ENCODE data around the gene MARK1.
"Not testable (repeated sequence)": the region's sequence is repeated elsewhere in the genome, so short reads cannot be mapped to it uniquely, and the experiment has no call there.

The MARK1 gene

DNA sequence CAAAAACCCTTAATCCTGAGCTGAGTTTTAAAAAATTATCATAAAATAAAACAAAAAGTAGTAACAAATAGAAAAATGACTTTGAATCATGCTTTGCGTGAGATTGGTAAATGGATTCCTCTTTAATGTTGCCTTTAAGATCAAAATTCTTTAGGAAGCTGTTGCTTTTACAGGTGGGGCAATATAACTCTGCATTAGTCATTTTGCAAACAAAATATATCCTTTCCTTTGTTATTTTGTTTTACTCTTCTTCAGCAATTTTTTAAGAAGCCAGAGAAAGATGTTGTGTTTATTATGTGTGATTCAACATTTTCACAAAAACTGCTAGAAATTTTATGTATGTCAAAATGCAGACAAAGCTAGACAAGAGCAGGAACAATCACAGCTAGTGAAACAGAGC lies 50.0 kb downstream of the MARK1 start:
- no peaks in the 10 kb centered on the region for H3K36me3 ChIP-seq (ENCODE audit: control insufficient read depth, insufficient read depth, low read length)
- no peaks in the 10 kb centered on the region for H3K27me3 ChIP-seq (ENCODE audit: control insufficient read depth, insufficient read depth, low read length)
- H3K4me1 ChIP-seq (ENCODE audit: control insufficient read depth, insufficient read depth, low read length) = no peaks in the 10 kb centered on the region
- H3K4me3 ChIP-seq (ENCODE audit: low read length) = no peak overlapping the region
- no peaks in the 10 kb centered on the region for H3K9me3 ChIP-seq (ENCODE audit: control insufficient read depth, low read length)
- no peak overlapping the region for H3K9ac ChIP-seq (ENCODE audit: low read length)

DNA sequence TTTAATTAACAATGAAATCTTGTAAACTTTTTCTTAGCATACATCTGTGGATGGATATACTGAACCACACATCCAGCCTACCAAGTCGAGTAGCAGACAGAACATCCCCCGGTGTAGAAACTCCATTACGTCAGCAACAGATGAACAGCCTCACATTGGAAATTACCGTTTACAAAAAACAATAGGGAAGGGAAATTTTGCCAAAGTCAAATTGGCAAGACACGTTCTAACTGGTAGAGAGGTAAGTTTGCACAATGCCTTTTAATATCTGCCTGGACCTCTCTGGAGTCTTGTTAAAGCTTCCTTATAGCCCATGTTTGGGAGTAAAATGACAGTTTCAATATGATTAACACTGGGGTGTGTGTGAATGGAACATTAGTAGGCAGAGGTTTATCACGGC lies 51.4 kb downstream of the MARK1 start:
- Histone ChIP-seq H3K27me3 (ENCODE audit: control insufficient read depth, insufficient read depth, low read length) (no peaks in the 10 kb centered on the region), H3K9ac (ENCODE audit: low read length) (no peak overlapping the region), H3K4me1 (ENCODE audit: control insufficient read depth, insufficient read depth, low read length) (no peaks in the 10 kb centered on the region), H3K9me3 (ENCODE audit: control insufficient read depth, low read length) (no peaks in the 10 kb centered on the region), H3K36me3 (ENCODE audit: control insufficient read depth, insufficient read depth, low read length) (no peaks in the 10 kb centered on the region), H3K4me3 (ENCODE audit: low read length) (no peak overlapping the region)

DNA sequence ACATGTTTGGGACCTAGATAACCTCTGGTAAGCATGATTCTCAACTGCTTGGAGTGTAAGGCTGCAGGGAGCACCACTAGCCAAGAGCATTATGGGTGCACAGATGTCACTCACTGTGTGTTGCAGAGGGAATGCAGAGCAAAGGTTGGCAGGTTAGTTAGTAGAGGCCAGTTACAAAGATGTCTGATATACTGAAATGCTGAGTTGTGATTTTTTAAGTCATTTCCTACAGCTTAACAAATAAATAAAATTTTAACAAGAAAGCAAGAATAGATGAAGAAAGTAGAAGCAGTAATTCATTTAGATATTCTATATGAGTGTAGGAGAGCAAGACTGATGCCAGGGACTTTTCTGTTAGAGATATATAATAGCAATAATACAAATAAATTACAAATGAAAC lies 64.8 kb downstream of the MARK1 start:
- Histone ChIP-seq H3K9ac (ENCODE audit: low read length) (no peak overlapping the region), H3K27me3 (ENCODE audit: control insufficient read depth, insufficient read depth, low read length) (no peaks in the 10 kb centered on the region), H3K9me3 (ENCODE audit: control insufficient read depth, low read length) (no peaks in the 10 kb centered on the region), H3K4me1 (ENCODE audit: control insufficient read depth, insufficient read depth, low read length) (no peaks in the 10 kb centered on the region), H3K36me3 (ENCODE audit: control insufficient read depth, insufficient read depth, low read length) (no peaks in the 10 kb centered on the region), H3K4me3 (ENCODE audit: low read length) (no peak overlapping the region)

DNA sequence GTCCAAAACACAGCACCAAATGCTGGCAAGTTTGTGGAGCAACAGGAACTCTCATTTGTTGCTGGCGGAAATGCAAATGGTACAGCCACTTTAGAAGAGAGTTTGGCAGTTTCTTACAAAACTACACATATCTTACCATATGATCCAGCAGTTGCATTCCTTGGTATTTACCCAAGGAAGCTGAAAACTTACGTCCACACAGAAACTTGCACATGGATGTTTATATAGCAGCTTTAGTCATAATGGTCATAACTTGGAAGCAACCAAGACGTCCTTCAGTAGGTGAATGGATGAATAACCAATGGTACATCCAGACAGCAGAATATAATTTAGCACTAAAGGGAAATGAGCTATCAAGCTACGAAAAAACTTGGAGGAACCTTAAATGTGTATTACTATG lies 66.4 kb downstream of the MARK1 start:
- no peak overlapping the region for H3K4me3 ChIP-seq (ENCODE audit: low read length)
- H3K36me3 ChIP-seq (ENCODE audit: control insufficient read depth, insufficient read depth, low read length) = no peaks in the 10 kb centered on the region
- H3K27me3 ChIP-seq (ENCODE audit: control insufficient read depth, insufficient read depth, low read length) = no peaks in the 10 kb centered on the region
- no peaks in the 10 kb centered on the region for H3K4me1 ChIP-seq (ENCODE audit: control insufficient read depth, insufficient read depth, low read length)
- H3K9me3 ChIP-seq (ENCODE audit: control insufficient read depth, low read length) = no peaks in the 10 kb centered on the region
- no peak overlapping the region for H3K9ac ChIP-seq (ENCODE audit: low read length)

DNA sequence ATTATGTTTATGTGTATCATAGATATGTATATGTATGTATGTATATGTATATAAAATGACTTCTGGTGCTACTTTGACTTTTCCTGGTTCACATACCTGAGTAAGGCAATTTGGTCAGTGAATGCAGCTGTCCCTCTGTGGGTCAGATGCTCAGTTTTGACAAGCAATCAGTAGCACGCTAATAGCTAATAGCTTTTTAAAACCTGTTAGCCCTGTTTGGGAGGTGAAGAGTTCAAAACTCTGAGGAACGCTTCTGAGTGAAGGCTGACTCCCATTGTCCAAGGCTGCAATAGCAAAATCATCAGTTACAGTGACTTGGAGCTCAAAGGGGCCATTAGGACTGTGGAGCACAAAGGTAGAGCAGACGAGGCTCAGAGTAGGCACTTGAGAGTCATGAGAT lies 67.2 kb downstream of the MARK1 start:
- H3K4me3 ChIP-seq (ENCODE audit: low read length) = no peak overlapping the region
- H3K27me3 ChIP-seq (ENCODE audit: control insufficient read depth, insufficient read depth, low read length) = no peaks in the 10 kb centered on the region
- no peaks in the 10 kb centered on the region for H3K9me3 ChIP-seq (ENCODE audit: control insufficient read depth, low read length)
- H3K36me3 ChIP-seq (ENCODE audit: control insufficient read depth, insufficient read depth, low read length) = no peaks in the 10 kb centered on the region
- no peak overlapping the region for H3K9ac ChIP-seq (ENCODE audit: low read length)
- H3K4me1 ChIP-seq (ENCODE audit: control insufficient read depth, insufficient read depth, low read length) = no peaks in the 10 kb centered on the region

DNA sequence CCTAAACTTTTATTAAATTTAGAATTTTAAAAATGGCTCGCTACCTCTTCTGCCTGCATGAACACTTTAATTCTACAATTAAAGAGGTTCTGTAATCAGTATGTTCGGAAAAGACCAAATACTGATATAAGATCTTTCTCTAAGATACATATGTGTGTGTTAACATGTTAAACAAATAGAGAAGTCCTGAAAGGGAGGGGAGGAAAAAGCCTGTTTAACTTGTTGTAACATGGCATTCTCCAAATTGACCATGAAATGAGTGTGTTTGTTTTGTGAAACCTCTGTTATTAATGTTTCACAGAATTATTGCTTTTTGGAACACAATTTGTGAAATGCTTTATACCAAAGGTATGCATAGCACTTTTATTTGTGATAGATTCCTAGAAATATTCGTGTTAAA lies 77.0 kb downstream of the MARK1 start:
- no peaks in the 10 kb centered on the region for H3K36me3 ChIP-seq (ENCODE audit: control insufficient read depth, insufficient read depth, low read length)
- no peaks in the 10 kb centered on the region for H3K4me1 ChIP-seq (ENCODE audit: control insufficient read depth, insufficient read depth, low read length)
- no peak overlapping the region for H3K9ac ChIP-seq (ENCODE audit: low read length)
- H3K4me3 ChIP-seq (ENCODE audit: low read length) = no peak overlapping the region
- no peaks in the 10 kb centered on the region for H3K9me3 ChIP-seq (ENCODE audit: control insufficient read depth, low read length)
- no peaks in the 10 kb centered on the region for H3K27me3 ChIP-seq (ENCODE audit: control insufficient read depth, insufficient read depth, low read length)

DNA sequence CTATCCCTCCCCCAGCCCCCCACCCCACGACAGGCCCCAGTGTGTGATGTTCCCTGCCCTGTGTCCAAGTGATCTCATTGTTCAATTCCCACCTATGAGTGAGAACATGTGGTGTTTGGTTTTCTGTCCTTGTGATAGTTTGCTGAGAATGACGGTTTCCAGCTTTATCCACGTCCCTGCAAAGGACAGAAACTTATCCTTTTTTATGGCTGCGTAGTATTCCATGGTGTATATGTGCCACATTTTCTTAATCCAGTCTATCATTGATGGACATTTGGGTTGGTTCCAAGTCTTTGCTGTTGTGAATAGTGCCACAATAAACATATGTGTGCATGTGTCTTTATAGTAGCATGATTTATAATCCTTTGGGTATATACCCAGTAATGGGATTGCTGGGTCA lies 77.7 kb downstream of the MARK1 start:
- H3K36me3 ChIP-seq (ENCODE audit: control insufficient read depth, insufficient read depth, low read length); H3K9ac ChIP-seq (ENCODE audit: low read length); H3K4me3 ChIP-seq (ENCODE audit: low read length); H3K27me3 ChIP-seq (ENCODE audit: control insufficient read depth, insufficient read depth, low read length); H3K9me3 ChIP-seq (ENCODE audit: control insufficient read depth, low read length); H3K4me1 ChIP-seq (ENCODE audit: control insufficient read depth, insufficient read depth, low read length): not testable (repeated sequence)

DNA sequence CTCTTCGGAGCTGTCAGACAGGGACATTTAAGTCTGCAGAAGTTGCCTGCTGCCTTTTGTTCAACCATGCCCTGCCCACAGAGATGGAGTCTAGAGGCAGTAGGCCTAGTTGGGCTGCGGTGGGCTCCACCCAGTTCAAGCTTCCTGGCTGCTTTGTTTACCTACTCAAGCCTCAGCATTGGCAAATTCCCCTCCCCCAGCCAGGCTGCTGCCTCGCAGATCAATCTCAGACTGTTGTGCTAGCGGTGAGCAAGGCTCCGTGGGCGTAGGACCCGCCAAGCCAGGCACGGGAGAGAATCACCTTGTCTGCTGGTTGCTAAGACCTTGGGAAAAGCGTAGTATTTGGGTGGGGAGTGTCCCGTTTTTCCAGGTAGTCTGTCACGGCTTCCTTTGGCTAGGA lies 83.2 kb downstream of the MARK1 start:
- not testable (repeated sequence) for H3K4me1 ChIP-seq (ENCODE audit: control insufficient read depth, insufficient read depth, low read length); H3K36me3 ChIP-seq (ENCODE audit: control insufficient read depth, insufficient read depth, low read length)

DNA sequence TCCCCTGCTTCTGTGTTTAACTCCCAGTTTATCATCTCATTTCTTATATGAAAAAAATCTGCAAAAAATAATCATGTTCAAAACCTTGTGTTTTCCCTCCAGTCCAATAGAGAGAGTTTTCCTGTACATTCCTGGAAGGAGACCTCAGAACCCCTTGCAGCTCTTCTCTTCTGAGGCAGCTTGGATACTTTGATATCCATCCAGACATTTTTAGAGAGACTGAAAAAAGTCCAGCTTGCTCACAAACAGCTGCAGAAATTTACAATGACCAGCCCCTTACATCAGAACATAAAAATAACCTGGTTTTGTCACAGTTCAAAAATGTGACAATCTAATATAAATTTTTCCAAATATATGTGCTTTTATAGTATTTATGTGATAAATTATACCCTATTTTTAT lies 88.9 kb downstream of the MARK1 start:
- no peaks in the 10 kb centered on the region for H3K36me3 ChIP-seq (ENCODE audit: control insufficient read depth, insufficient read depth, low read length)
- H3K9ac ChIP-seq (ENCODE audit: low read length) = no peak overlapping the region
- no peak overlapping the region for H3K4me3 ChIP-seq (ENCODE audit: low read length)
- no peaks in the 10 kb centered on the region for H3K27me3 ChIP-seq (ENCODE audit: control insufficient read depth, insufficient read depth, low read length)
- no peaks in the 10 kb centered on the region for H3K9me3 ChIP-seq (ENCODE audit: control insufficient read depth, low read length)
- no peaks in the 10 kb centered on the region for H3K4me1 ChIP-seq (ENCODE audit: control insufficient read depth, insufficient read depth, low read length)

More for the DNA sequence above, 83.2 kb downstream of the MARK1 start:
- not testable (repeated sequence) for H3K9ac ChIP-seq (ENCODE audit: low read length); H3K27me3 ChIP-seq (ENCODE audit: control insufficient read depth, insufficient read depth, low read length); H3K9me3 ChIP-seq (ENCODE audit: control insufficient read depth, low read length); H3K4me3 ChIP-seq (ENCODE audit: low read length)

DNA sequence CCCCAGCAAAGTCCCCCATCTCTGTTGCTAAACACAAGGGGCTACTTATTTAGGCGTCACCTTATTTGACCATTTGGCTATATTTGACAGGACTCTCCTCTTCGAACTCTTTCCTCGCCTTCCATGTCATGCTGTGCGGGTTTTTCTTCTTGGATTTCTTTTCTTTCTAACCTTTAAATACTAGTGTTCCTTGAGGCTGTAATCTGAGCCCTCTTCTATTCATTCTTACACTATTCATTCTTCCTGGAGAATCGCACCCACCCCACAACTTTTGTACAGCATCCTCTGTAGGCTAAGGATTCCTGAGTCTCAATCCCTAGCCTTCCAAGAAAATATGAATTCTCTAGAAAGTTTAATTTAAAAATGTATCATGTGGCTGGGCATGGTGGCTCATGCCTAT lies 100.5 kb downstream of the MARK1 start:
- Histone ChIP-seq H3K27me3 (ENCODE audit: control insufficient read depth, insufficient read depth, low read length) (no peaks in the 10 kb centered on the region), H3K9me3 (ENCODE audit: control insufficient read depth, low read length) (no peaks in the 10 kb centered on the region), H3K9ac (ENCODE audit: low read length) (no peak overlapping the region), H3K4me1 (ENCODE audit: control insufficient read depth, insufficient read depth, low read length) (no peaks in the 10 kb centered on the region), H3K36me3 (ENCODE audit: control insufficient read depth, insufficient read depth, low read length) (no peaks in the 10 kb centered on the region), H3K4me3 (ENCODE audit: low read length) (no peak overlapping the region)

DNA sequence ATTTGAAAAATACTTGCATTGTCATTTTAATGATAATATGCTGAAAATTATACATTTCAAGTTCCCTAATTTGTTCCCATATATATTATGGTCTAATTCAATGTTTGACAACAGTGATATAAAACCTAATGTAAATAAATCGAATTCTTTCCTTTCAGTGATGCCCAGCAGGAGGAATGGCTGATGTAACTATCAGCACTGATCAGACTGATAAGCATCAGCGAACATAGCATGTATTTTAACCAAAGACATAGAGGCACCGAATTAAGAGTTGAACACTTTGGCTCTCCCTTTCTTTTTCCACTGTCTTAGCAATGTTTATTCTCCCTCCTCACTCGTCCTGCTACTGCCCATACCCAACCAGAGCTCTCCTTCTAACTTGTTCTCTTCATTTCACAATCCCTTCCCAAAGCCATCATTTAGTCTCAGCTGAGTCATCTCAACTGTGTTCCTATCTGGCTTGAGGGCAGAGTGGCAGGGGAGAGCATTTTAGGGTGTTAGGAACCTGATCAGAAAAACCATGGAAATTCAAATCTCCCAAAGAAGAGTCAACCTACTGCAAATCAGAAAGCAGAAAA lies 103.4 kb downstream of the MARK1 start:
- Histone ChIP-seq H3K36me3 (ENCODE audit: control insufficient read depth, insufficient read depth, low read length) (no peaks in the 10 kb centered on the region), H3K27me3 (ENCODE audit: control insufficient read depth, insufficient read depth, low read length) (no peaks in the 10 kb centered on the region)

DNA sequence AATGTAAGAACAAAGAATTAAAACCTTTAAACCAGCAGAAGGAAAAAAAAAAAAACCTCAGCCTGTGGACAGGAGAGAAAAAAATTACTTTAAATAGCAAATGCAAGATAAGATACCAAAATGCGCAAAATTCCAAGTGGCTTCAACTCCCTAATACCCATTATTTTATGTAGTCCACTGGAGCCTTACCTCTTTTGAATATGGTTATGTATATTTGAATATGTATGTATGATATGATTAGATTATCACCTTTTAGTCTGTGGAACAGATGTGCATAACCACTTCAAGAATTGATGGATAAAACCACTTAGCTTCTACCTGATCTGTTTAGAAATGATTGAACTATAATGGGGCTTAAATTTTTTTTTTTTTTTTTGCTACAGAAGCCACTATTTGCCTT lies 109.8 kb downstream of the MARK1 start:
- H3K27me3 ChIP-seq (ENCODE audit: control insufficient read depth, insufficient read depth, low read length) = no peaks in the 10 kb centered on the region
- H3K4me3 ChIP-seq (ENCODE audit: low read length) = no peak overlapping the region
- no peak overlapping the region for H3K9ac ChIP-seq (ENCODE audit: low read length)
- H3K36me3 ChIP-seq (ENCODE audit: control insufficient read depth, insufficient read depth, low read length) = no peaks in the 10 kb centered on the region
- H3K9me3 ChIP-seq (ENCODE audit: control insufficient read depth, low read length) = no peaks in the 10 kb centered on the region
- no peaks in the 10 kb centered on the region for H3K4me1 ChIP-seq (ENCODE audit: control insufficient read depth, insufficient read depth, low read length)

More for the DNA sequence above, 103.4 kb downstream of the MARK1 start:
- H3K4me3 ChIP-seq (ENCODE audit: low read length) = no peak overlapping the region
- H3K9ac ChIP-seq (ENCODE audit: low read length) = no peak overlapping the region
- H3K9me3 ChIP-seq (ENCODE audit: control insufficient read depth, low read length) = no peaks in the 10 kb centered on the region
- no peaks in the 10 kb centered on the region for H3K4me1 ChIP-seq (ENCODE audit: control insufficient read depth, insufficient read depth, low read length)

DNA sequence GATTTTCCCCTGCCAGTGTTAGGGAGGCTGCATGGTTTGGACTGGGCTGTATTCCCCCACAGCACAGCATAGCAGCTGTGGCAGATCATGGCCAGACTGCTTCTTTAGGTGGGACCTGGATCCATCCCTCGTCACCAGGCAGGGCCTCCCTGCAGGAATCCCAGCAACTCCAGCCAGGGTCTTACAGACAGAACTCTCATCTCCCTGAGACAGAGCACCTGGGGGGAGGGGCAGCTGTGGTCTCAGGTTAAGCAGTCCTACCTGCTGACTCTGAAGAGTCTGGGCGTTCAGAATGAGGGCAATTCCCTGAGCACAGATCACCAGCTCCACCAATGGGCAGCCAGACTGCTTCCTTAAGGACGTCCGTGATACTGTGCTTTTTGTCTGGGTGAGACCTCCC lies 114.3 kb downstream of the MARK1 start:
- Histone ChIP-seq H3K9me3 (ENCODE audit: control insufficient read depth, low read length) (no peaks in the 10 kb centered on the region), H3K27me3 (ENCODE audit: control insufficient read depth, insufficient read depth, low read length) (no peaks in the 10 kb centered on the region), H3K4me3 (ENCODE audit: low read length) (no peak overlapping the region), H3K36me3 (ENCODE audit: control insufficient read depth, insufficient read depth, low read length) (no peaks in the 10 kb centered on the region), H3K9ac (ENCODE audit: low read length) (no peak overlapping the region), H3K4me1 (ENCODE audit: control insufficient read depth, insufficient read depth, low read length) (no peaks in the 10 kb centered on the region)
